ENCODE results near the gene KCNQ4. TPM values are rescaled to one million over a fixed set of nuclear protein-coding genes. Genes with fewer than 3 reads are reported as not detected.
A peak's percentile ranks its signal among the peaks of the same experiment; 100 is the strongest.

The KCNQ4 gene
- total and polyA plus RNA-seq, 2 experiments from 2014 or later = 0.13 to 3.7 TPM

- no peak for TF ChIP-seq CTCF (IDR thresholded peaks at IDR 0.05; ENCODE audit: low read depth, low read length)
- no peaks in the 10 kb centered on the region for H3K36me3 ChIP-seq
- H3K27ac ChIP-seq = no peak overlapping the region
- H3K27me3 ChIP-seq = no peaks in the 10 kb centered on the region
- H3K4me1 ChIP-seq (ENCODE audit: low read depth) = no peaks in the 10 kb centered on the region
- no peak overlapping the region for H3K4me3 ChIP-seq
- no peaks in the 10 kb centered on the region for H3K9me3 ChIP-seq (ENCODE audit: low read depth)
- DNase-seq (ENCODE audit: low read depth in 1 of 2, low spot score in 1 of 2) = no peak
These were observed 61.6 kb downstream of the KCNQ4 start for GRCh38 chr1:40844887-40845878.

GRCh38 chr1:40845895-40846294, 62.3 kb downstream of the KCNQ4 start:
- Histone ChIP-seq H3K4me1 (ENCODE audit: low read depth) (no peaks in the 10 kb centered on the region), H3K27ac (no peak overlapping the region), H3K27me3 (no peaks in the 10 kb centered on the region), H3K36me3 (no peaks in the 10 kb centered on the region), H3K9me3 (ENCODE audit: low read depth) (no peaks in the 10 kb centered on the region), H3K4me3 (no peak overlapping the region)
- no peak for TF ChIP-seq CTCF (IDR thresholded peaks at IDR 0.05; ENCODE audit: low read depth, low read length)
- no peak for DNase-seq (ENCODE audit: low read depth in 1 of 2, low spot score in 1 of 2)

GRCh38 chr1:40847023-40847745, 63.6 kb downstream of the KCNQ4 start:
- no peak overlapping the region for H3K27ac ChIP-seq
- TF ChIP-seq CTCF (IDR thresholded peaks at IDR 0.05; ENCODE audit: low read depth, low read length) = no peak
- no peaks in the 10 kb centered on the region for H3K27me3 ChIP-seq

DNA sequence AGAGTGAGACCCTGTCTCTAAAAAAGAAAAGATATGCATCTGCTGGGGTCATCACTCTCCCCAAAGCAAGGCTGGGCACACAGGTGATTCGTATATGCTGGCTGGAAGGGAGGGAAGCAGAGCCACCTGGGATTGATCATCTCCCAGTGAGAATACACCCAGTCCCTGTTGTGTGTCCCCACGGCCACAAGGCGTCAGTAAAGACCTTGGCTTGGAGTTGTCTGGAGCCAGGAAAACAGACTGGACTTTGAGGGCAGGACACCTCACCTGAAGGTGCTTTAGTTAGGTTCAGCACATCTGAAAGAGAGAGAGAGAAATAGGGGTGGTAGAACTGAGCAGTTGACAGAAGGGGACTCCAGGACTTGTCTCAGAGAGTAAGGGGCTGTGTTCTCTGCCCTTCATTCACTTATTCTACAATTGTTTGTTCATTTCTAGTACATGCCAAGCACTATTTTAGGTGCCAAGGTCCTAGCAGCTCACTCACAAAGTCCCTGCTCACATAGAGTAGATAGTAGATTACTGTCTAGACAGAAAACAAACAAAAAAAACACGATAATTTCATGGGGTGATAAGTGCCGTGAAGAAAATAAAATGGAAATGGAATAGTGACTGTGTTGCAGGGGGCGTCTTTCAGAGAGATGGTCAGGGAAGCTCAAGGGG, 65.1 kb downstream of the KCNQ4 start:
- Histone ChIP-seq H3K27me3 (no peaks in the 10 kb centered on the region), H3K4me1 (ENCODE audit: low read depth) (no peaks in the 10 kb centered on the region), H3K27ac (no peak overlapping the region), H3K4me3 (no peak overlapping the region), H3K9me3 (ENCODE audit: low read depth) (no peaks in the 10 kb centered on the region), H3K36me3 (no peaks in the 10 kb centered on the region)
- peak; percentile 97 for TF ChIP-seq CTCF (IDR thresholded peaks at IDR 0.05; ENCODE audit: low read depth, low read length)
- DNase-seq (ENCODE audit: low read depth in 1 of 2, low spot score in 1 of 2) = peak; percentile 75 to 80

More at GRCh38 chr1:40847023-40847745, 63.6 kb downstream of the KCNQ4 start:
- H3K4me1 ChIP-seq (ENCODE audit: low read depth) = no peaks in the 10 kb centered on the region
- no peaks in the 10 kb centered on the region for H3K36me3 ChIP-seq
- DNase-seq (ENCODE audit: low read depth in 1 of 2, low spot score in 1 of 2) = no peak
- no peaks in the 10 kb centered on the region for H3K9me3 ChIP-seq (ENCODE audit: low read depth)
- H3K4me3 ChIP-seq = no peak overlapping the region

GRCh38 chr1:40849801-40850592, 66.4 kb downstream of the KCNQ4 start:
- Histone ChIP-seq H3K27ac (no peak overlapping the region), H3K9me3 (ENCODE audit: low read depth) (no peaks in the 10 kb centered on the region), H3K4me3 (no peak overlapping the region), H3K4me1 (ENCODE audit: low read depth) (no peaks in the 10 kb centered on the region), H3K36me3 (no peaks in the 10 kb centered on the region), H3K27me3 (no peaks in the 10 kb centered on the region)
- TF ChIP-seq CTCF (IDR thresholded peaks at IDR 0.05; ENCODE audit: low read depth, low read length) = peak; percentile 85
- DNase-seq (ENCODE audit: low read depth in 1 of 2, low spot score in 1 of 2) = peak; percentile 67 to 71

Measured in cardiac muscle cell (in vitro differentiated cells and primary cell).